HG03196 (cell line): ENCODE results near the gene ATP2B3.

Experiments used
- ATAC-seq: cut with Tn5 transposase; IDR thresholded peaks from one replicate; pipeline ENCODE4 v1.9.1; 2021; ENCODE audit not compliant: unreplicated experiment

ATP2B3 gene

GRCh38 chrX:153507484-153508178 lies 9.8 kb upstream of the ATP2B3 start:
- ATAC-seq, result peak; percentile 84

GRCh38 chrX:153509592-153509991 lies 7.8 kb upstream of the ATP2B3 start:
- no peak for ATAC-seq

DNA sequence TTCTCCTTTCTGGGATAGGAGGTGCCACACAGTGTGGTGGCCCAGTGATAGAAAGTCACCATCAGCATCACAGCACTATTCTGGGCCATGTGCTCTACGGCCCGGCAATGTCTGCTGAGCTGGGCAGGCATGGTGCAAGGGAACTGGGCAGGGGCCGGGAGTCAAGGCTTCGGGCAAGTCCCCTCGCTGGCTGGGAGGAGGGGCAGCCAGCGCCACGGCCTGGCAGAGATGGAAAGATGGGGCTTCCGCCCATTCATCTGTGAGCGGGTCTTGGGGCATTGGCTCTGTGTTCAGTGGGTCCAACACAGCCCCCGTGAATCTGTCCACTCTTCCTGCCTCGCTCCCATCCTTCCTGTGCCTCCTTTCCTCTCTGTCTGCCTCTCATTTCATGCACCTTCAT lies 7.1 kb upstream of the ATP2B3 start:
- no peak for ATAC-seq

DNA sequence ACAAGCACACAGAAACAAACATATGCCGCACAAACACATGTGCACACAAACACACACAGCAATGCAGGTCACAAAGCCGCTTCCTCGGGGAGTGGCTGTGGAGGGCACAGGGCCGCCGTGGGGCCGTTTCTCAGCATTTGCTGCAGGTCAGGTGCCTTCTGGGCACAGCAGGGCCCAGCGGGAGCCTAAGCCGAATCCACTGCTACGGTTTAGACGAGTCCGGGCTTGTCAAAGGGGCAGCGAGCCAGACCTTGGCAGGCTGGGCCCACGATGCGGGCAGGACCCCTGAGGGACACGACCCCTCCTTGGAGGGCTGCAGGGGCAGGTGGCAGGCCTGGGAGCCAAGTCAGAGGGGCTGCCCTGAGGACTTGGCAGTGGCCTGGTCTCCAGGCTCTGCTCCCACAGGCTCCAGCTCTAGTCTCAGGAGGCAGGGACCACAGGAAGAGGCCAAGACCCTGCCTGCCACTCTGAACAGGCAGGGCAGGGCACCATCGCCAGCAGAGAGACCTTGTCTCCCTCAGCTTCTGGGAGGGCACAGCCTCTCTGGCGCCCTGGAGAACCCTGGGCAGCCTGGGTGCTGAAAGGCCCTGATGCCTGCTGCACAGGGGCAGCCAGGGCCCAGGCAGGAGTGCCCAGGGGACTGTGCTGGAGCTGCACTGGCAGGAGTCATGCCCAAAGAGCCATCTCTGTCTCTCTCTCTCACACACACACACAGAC lies 5.5 kb upstream of the ATP2B3 start:
- no peak for ATAC-seq

GRCh38 chrX:153512501-153512893 lies 4.9 kb upstream of the ATP2B3 start:
- ATAC-seq, result no peak

DNA sequence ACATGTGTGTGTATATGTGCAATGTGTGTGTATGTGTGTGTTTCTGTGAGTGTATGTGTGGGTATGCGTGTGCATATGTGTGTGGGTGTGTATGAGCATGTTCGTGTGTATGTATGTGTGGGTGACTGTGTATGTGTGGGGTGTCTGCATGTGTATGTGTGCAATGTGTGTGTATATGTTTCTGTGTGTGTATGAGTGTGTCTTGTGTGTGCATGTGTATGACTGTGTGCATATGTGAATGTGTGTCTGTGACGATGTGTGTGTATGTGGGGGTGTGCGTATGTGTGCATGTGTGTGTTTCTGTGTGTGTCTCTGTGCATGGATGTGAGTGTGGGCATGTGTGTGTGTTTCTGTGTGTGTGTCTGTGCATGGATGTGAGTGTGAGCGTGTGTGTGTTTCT lies 4.2 kb upstream of the ATP2B3 start:
- no peak for ATAC-seq

DNA sequence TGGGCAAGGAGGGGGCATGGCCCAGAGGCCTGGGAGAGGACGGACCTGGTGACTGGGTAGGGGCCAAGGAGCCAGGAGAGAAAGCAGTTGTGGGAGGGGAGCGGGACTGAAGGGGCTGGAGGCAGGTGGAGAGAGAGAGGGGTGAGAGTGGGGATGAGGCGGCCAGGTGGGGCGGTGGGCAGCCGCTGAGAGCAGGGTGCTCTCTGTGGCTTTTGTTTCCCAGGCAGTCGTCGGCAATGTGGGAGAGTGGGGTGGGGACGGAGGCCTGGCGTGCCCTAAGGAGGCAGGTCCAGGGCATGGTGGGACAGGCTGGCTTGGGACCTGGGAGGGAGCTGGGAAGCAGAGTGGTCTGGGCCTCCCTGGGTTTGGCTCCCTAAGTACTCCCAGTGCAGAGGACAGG lies 3.2 kb upstream of the ATP2B3 start:
- ATAC-seq, result no peak

DNA sequence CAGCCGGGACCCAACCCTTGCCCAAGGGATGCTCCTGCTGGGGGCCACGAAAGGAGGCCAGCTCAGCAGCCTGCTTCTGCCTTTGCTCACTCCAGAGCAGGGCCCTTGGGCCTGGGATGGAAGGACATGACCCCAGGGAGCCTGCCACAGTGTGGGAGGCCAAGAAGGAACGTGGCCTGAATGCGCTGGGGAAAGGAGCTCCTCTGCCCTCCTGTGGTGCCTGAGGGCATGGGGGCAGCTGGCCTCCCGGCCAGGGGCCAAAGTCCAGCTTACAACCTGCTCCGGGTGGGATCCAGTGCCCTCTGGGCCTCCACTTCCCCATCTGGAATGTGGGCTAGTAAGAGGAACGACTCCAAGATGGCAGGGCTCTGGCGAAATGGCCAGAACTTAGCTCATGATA lies 2.0 kb upstream of the ATP2B3 start:
- ATAC-seq, result no peak

DNA sequence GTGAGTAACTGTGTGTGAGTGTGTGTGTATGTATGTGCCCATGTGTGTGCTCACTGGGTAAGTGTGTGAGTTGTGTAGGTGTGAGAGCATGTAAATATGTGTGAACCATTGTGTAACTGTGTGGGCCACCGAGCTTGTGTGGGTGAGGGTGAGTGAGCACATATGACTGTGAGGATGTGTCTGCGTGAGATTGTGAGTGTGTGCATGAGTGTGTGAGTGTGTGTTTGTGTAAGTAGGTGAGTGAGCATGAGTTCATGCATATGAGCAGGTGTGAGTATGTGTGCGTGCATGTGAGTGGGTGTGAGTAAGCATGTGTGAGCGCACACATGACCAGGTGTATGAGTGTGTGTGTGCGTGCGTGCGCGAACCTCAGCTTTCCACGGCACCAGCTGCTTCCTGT lies 1.4 kb upstream of the ATP2B3 start:
- ATAC-seq, result no peak

- no peak for ATAC-seq
Measured at GRCh38 chrX:153517946-153518834, 748 bp downstream of the ATP2B3 start.

- no peak for ATAC-seq
Measured at GRCh38 chrX:153519569-153520286, 2.3 kb downstream of the ATP2B3 start.

GRCh38 chrX:153520287-153520917 lies 3.0 kb downstream of the ATP2B3 start:
- no peak for ATAC-seq

DNA sequence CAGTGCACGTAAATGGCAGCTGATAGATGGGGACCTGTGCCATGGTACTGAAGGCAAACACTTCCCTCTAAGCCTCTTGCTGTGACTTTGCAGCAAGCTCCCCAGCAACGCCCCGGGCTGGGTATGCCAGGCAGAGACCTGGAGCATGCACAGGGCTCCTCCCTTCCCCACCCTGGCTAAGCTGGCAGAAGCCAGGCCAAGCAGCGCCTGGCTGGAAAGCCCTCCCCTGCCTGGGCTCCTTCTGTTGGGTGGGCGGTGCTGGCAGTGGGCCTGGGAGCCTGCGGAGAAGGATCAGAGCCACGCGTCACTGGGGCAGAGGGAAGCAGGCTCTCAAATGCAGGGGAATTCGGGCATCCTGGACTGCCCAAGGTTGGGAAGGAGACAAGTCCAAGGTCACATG lies 3.6 kb downstream of the ATP2B3 start:
- ATAC-seq, result no peak

DNA sequence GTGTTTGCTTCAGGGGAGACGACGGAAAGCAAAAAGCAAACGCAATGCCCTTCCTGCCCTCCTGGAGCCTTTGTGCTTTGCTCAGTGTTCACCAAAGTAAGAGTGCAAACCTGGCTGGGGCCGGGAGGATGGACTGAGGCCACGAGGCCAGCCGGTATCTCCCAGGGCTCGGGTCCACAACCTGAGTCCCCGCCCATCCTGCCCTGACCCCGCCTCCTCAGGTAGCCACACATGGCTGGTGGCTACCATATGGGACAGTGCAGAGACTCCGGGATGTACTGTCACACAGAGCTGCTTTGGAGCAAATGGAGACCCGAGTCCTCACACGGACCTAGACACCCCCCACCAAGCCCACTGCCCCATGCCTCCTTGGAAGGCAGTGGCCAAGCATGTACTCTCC lies 4.8 kb downstream of the ATP2B3 start:
- ATAC-seq, result no peak

- ATAC-seq, result no peak
Measured at GRCh38 chrX:153523269-153523668, 5.8 kb downstream of the ATP2B3 start.

GRCh38 chrX:153524234-153524633 lies 6.8 kb downstream of the ATP2B3 start:
- no peak for ATAC-seq

DNA sequence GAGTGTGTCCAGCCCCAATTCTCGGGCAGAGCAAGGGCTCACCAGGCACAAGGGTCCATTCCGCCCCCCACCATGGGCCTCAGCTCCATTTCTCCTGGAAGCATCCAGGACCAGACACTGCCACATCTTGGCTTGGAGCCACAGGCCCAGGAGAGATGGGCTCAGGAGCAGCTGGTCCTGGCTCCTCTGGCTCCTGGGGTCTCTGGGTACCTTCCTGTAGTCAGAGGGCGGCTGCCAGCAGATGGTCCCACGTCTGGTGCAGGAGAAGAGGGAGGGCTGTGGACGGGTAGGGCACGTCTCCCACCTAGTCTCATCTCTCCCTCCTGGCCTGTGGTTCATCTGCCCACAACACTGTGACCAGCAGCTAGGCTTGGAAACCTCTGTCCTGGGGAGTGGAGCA lies 8.0 kb downstream of the ATP2B3 start:
- ATAC-seq, result no peak

GRCh38 chrX:153526042-153526441 lies 8.6 kb downstream of the ATP2B3 start:
- ATAC-seq, result no peak

- ATAC-seq, result no peak
Measured at GRCh38 chrX:153526801-153527200, 9.4 kb downstream of the ATP2B3 start.

- ATAC-seq, result no peak
Measured at GRCh38 chrX:153527208-153527607, 9.8 kb downstream of the ATP2B3 start.
